Measurements from ENCODE around the gene CHTOP.

- TF ChIP-seq EZH2 (IDR thresholded peaks at IDR 0.05; ENCODE audit: insufficient read depth, poor library complexity, severe bottlenecking) = no peak
- no peak for TF ChIP-seq EZH2phosphoT487 (IDR thresholded peaks at IDR 0.05; ENCODE audit: insufficient read depth, low read depth)
Measured at GRCh38 chr1:153643100-153643499, 9.2 kb downstream of the CHTOP start.

All from GM23248 (cell line).